ENCODE results near the gene TJAP1. TPM values are rescaled to one million over a fixed set of nuclear protein-coding genes. Genes with fewer than 3 reads are reported as not detected.

TJAP1 gene
- total RNA-seq, 2 experiments from 2014 or later = 23.6 to 24.4 TPM

DNA sequence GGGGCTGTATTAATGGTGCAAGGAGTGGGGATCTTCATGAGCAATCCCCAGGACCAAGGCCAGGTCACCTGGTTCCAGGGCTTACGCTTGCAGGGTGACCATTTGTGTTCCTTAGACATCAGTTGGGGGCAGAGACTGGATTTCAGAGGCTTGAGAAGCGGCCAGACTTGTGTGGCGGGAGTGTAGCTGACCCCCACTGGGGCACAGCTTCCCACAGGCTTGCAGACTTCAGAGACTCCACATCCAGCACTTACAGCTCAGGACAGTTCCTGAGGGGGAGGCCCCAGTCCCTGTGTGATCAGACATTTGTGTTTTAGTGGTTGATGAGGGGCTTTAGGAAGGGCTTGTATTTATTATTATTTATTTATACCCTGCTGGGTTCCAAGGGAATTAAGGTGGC lies 15.3 kb downstream of the TJAP1 start:
- peaks cover 40% of the 10 kb centered on the region for H3K4me1 Mint-ChIP-seq (ENCODE audit: low read depth)
- TF ChIP-seq, protein P1, sequence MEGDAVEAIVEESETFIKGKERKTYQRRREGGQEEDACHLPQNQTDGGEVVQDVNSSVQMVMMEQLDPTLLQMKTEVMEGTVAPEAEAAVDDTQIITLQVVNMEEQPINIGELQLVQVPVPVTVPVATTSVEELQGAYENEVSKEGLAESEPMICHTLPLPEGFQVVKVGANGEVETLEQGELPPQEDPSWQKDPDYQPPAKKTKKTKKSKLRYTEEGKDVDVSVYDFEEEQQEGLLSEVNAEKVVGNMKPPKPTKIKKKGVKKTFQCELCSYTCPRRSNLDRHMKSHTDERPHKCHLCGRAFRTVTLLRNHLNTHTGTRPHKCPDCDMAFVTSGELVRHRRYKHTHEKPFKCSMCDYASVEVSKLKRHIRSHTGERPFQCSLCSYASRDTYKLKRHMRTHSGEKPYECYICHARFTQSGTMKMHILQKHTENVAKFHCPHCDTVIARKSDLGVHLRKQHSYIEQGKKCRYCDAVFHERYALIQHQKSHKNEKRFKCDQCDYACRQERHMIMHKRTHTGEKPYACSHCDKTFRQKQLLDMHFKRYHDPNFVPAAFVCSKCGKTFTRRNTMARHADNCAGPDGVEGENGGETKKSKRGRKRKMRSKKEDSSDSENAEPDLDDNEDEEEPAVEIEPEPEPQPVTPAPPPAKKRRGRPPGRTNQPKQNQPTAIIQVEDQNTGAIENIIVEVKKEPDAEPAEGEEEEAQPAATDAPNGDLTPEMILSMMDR (IDR thresholded peaks at IDR 0.05) = no peak
- CTCF ChIA-PET = interaction anchor here (2.4 kb wide), 1 partner anchor 14 kb away, joined by 6 read pairs; no protein-coding TSS in a partner anchor
- H3K27ac Mint-ChIP-seq = peak overlapping the region; percentile 55
- no peak overlapping the region for H3K4me3 Mint-ChIP-seq
- Histone ChIP-seq H3K4me1 (ENCODE audit: insufficient read depth, low read length) (peaks cover 33% of the 10 kb centered on the region), H3K9me3 (ENCODE audit: control insufficient read depth in 1 of 2, insufficient read depth in 1 of 2, low read length in 2 of 2) (no peaks in the 10 kb centered on the region), H3K36me3 (ENCODE audit: insufficient read depth, low read length) (peaks cover 19% of the 10 kb centered on the region), H3K27me3 (ENCODE audit: control insufficient read depth in 1 of 2, insufficient read depth in 2 of 2, low read length in 2 of 2) (no peaks in the 10 kb centered on the region), H3K27ac (ENCODE audit: low read depth in 1 of 2, low read length in 2 of 2) (no peak overlapping the region), H3K4me3 (ENCODE audit: low read length) (no peak overlapping the region)
- intact Hi-C loops (cut with DNase I, micrococcal nuclease) = no loop called here
- POLR2A ChIA-PET = no interaction called here
- no peaks in the 10 kb centered on the region for H3K27me3 Mint-ChIP-seq
- peaks cover 26% of the 10 kb centered on the region for H3K36me3 Mint-ChIP-seq (ENCODE audit: low read depth)
- H3K9me3 Mint-ChIP-seq = no peaks in the 10 kb centered on the region
- no peak for DNase-seq
- no peak for ATAC-seq (ENCODE audit: poor library complexity)

DNA sequence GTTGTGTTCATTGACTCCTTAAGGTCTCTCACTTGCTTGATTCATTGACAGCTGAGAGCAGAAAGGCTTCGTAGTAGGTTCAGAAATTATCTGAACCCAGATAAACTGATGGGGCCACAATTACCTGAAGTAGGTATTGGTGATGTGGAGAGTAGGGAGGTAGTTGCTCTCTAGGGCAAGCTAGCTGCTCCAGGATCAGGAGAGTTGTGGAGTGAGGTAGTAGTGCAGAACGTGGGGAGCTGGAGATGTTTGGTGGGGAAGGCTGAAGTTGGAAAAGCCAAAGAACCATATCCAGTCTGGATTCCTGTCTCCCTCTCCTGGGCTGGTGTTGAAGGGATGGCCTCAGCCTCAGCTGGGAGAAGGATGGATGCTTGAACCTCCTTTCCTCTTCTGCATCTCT lies 15.9 kb downstream of the TJAP1 start:
- H3K4me1 Mint-ChIP-seq (ENCODE audit: low read depth) = peaks cover 40% of the 10 kb centered on the region
- POLR2A ChIA-PET = interaction anchor here (1.0 kb wide), 1 partner anchor 20 kb away, joined by 3 read pairs; no protein-coding TSS in a partner anchor

DNA sequence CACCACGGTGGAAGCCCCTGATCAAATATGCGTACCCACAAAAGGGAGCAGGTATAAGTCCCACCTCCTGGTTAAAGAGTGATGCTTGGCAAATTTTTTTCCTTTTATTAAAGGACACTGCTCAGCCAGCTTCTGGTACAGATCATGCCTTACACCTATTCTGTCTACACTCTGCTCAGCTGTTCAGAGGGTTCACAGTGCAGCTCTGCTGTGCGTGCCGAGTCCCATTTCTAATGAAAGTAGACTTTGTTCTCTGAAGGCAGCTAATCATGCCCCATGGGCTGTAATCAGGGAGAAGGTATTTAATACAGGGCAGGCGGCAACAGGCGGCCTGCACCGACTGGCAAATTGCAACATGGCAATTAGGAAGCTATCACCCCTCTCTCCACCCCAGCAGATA lies 16.5 kb downstream of the TJAP1 start:
- Mint-ChIP-seq H3K4me3 (no peak overlapping the region), H3K9me3 (no peaks in the 10 kb centered on the region), H3K36me3 (ENCODE audit: low read depth) (peaks cover 29% of the 10 kb centered on the region), H3K27ac (peak overlapping the region; percentile 39), H3K4me1 (ENCODE audit: low read depth) (peaks cover 40% of the 10 kb centered on the region), H3K27me3 (no peaks in the 10 kb centered on the region)
- intact Hi-C loops (cut with DNase I, micrococcal nuclease) = no loop called here
- Histone ChIP-seq H3K9me3 (ENCODE audit: control insufficient read depth in 1 of 2, insufficient read depth in 1 of 2, low read length in 2 of 2) (no peaks in the 10 kb centered on the region), H3K36me3 (ENCODE audit: insufficient read depth, low read length) (peaks cover 27% of the 10 kb centered on the region), H3K27me3 (ENCODE audit: control insufficient read depth in 1 of 2, insufficient read depth in 2 of 2, low read length in 2 of 2) (no peaks in the 10 kb centered on the region), H3K4me1 (ENCODE audit: insufficient read depth, low read length) (peaks cover 30% of the 10 kb centered on the region), H3K4me3 (ENCODE audit: low read length) (no peak overlapping the region), H3K27ac (ENCODE audit: low read depth in 1 of 2, low read length in 2 of 2) (no peak overlapping the region)
- TF ChIP-seq, protein P1 (IDR thresholded peaks at IDR 0.05) = no peak
- ChIA-PET POLR2A (interaction anchor here (1.0 to 1.8 kb wide), 2 partner anchors 16 to 20 kb away, joined by 3 to 13 read pairs; partner anchors contain the start of gene TJAP1), CTCF (interaction anchor here (0.5 to 2.4 kb wide), 2 partner anchors 13 to 96 kb away, joined by 4 to 6 read pairs; no protein-coding TSS in a partner anchor)
- DNase-seq (no peak), ATAC-seq (ENCODE audit: poor library complexity) (no peak)

More for the DNA sequence above, 15.9 kb downstream of the TJAP1 start:
- ATAC-seq (ENCODE audit: poor library complexity) (no peak), DNase-seq (no peak)
- no peaks in the 10 kb centered on the region for H3K27me3 Mint-ChIP-seq
- Histone ChIP-seq H3K27ac (ENCODE audit: low read depth in 1 of 2, low read length in 2 of 2) (no peak overlapping the region), H3K4me1 (ENCODE audit: insufficient read depth, low read length) (peaks cover 33% of the 10 kb centered on the region), H3K36me3 (ENCODE audit: insufficient read depth, low read length) (peaks cover 25% of the 10 kb centered on the region), H3K4me3 (ENCODE audit: low read length) (no peak overlapping the region), H3K9me3 (ENCODE audit: control insufficient read depth in 1 of 2, insufficient read depth in 1 of 2, low read length in 2 of 2) (no peaks in the 10 kb centered on the region), H3K27me3 (ENCODE audit: control insufficient read depth in 1 of 2, insufficient read depth in 2 of 2, low read length in 2 of 2) (no peaks in the 10 kb centered on the region)
- intact Hi-C loops (cut with DNase I, micrococcal nuclease) = no loop called here
- TF ChIP-seq, protein P1 (IDR thresholded peaks at IDR 0.05) = no peak
- peak overlapping the region; percentile 20 for H3K4me3 Mint-ChIP-seq
- CTCF ChIA-PET = interaction anchor here (2.4 kb wide), 1 partner anchor 13 kb away, joined by 6 read pairs; no protein-coding TSS in a partner anchor
- no peaks in the 10 kb centered on the region for H3K9me3 Mint-ChIP-seq
- peaks cover 27% of the 10 kb centered on the region for H3K36me3 Mint-ChIP-seq (ENCODE audit: low read depth)
- H3K27ac Mint-ChIP-seq = peak overlapping the region; percentile 55

Data from CD4-positive, alpha-beta T cell (primary cell).